HG03354 (cell line): ENCODE results near the gene SCYL1.
A peak's percentile ranks its signal among the peaks of the same experiment; 100 is the strongest.

Source experiments
- ATAC-seq: cut with Tn5 transposase; IDR thresholded peaks from one replicate; pipeline ENCODE4 v1.9.1; 2021; ENCODE audit warnings: mild to moderate bottlenecking; ENCODE audit not compliant: unreplicated experiment, poor library complexity, severe bottlenecking

SCYL1 gene

GRCh38 chr11:65492637-65493366, 32.1 kb upstream of the SCYL1 start:
- peak; percentile 38 for ATAC-seq

DNA sequence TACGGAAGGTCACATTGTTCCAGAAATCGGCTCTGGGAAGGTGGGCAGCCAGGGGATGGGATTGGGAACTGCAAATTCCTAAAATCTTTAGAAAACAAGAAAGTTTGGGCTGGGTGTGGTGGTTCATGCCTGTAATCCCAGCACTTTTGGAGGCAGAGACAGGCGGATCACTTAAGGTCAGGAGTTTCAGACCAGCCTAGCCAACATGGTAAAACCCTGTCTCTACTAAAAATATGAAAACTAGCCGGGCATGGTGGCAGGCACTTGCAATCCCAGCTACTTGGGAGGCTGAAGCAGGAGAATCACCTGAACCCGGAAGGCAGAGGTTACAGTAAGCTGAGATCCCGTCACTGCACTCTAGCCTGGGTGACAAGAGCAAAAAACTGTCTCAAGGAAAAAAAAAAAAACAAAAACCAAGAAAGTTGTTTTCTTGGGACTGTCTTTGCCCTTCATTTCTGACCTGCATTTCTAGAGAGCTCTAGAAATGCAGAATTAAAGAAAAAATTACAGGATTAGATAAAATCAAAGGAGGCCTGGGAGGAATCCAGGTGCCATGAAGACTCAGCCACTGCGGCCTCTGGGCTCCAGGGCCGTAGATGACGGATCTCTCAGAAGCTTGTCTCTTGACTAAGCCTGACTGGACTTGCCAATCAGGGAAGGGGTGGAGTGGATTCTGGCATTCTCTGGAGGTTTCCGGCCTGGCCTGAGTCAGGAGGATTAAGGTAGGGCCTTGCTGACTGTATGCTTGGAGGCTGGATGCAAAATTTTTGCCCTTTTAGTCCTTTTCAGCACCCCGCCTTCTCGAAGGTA, 31.3 kb upstream of the SCYL1 start:
- ATAC-seq = no peak

- ATAC-seq = no peak
Observed at GRCh38 chr11:65496304-65497140, 28.4 kb upstream of the SCYL1 start.

- ATAC-seq = peak; percentile 53
Observed at GRCh38 chr11:65497141-65498041, 27.5 kb upstream of the SCYL1 start.

DNA sequence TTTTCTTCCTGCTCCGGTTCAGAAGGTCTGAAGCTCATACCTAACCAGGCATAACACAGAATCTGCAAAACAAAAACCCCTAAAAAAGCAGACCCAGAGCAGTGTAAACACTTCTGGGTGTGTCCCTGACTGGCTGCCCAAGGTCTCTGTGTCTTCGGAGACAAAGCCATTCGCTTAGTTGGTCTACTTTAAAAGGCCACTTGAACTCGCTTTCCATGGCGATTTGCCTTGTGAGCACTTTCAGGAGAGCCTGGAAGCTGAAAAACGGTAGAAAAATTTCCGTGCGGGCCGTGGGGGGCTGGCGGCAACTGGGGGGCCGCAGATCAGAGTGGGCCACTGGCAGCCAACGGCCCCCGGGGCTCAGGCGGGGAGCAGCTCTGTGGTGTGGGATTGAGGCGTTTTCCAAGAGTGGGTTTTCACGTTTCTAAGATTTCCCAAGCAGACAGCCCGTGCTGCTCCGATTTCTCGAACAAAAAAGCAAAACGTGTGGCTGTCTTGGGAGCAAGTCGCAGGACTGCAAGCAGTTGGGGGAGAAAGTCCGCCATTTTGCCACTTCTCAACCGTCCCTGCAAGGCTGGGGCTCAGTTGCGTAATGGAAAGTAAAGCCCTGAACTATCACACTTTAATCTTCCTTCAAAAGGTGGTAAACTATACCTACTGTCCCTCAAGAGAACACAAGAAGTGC, 26.7 kb upstream of the SCYL1 start:
- ATAC-seq = no peak

DNA sequence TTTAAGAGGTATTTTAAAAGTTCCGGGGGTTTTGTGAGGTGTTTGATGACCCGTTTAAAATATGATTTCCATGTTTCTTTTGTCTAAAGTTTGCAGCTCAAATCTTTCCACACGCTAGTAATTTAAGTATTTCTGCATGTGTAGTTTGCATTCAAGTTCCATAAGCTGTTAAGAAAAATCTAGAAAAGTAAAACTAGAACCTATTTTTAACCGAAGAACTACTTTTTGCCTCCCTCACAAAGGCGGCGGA, 26.2 kb upstream of the SCYL1 start:
- ATAC-seq = no peak

- peak; percentile 46 for ATAC-seq
Observed at GRCh38 chr11:65498977-65499712, 25.7 kb upstream of the SCYL1 start, which contains the start of gene MALAT1. Gene MALAT1 (plus strand): TSS chr11:65499045.

GRCh38 chr11:65499713-65500386, 25.0 kb upstream of the SCYL1 start:
- no peak for ATAC-seq

- ATAC-seq = no peak
Observed at GRCh38 chr11:65500387-65501185, 24.3 kb upstream of the SCYL1 start.

DNA sequence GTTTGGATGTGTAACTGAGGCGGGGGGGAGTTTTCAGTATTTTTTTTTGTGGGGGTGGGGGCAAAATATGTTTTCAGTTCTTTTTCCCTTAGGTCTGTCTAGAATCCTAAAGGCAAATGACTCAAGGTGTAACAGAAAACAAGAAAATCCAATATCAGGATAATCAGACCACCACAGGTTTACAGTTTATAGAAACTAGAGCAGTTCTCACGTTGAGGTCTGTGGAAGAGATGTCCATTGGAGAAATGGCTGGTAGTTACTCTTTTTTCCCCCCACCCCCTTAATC, 23.8 kb upstream of the SCYL1 start:
- no peak for ATAC-seq

DNA sequence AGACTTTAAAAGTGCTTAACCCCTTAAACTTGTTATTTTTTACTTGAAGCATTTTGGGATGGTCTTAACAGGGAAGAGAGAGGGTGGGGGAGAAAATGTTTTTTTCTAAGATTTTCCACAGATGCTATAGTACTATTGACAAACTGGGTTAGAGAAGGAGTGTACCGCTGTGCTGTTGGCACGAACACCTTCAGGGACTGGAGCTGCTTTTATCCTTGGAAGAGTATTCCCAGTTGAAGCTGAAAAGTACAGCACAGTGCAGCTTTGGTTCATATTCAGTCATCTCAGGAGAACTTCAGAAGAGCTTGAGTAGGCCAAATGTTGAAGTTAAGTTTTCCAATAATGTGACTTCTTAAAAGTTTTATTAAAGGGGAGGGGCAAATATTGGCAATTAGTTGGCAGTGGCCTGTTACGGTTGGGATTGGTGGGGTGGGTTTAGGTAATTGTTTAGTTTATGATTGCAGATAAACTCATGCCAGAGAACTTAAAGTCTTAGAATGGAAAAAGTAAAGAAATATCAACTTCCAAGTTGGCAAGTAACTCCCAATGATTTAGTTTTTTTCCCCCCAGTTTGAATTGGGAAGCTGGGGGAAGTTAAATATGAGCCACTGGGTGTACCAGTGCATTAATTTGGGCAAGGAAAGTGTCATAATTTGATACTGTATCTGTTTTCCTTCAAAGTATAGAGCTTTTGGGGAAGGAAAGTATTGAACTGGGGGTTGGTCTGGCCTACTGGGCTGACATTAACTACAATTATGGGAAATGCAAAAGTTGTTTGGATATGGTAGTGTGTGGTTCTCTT, 23.2 kb upstream of the SCYL1 start:
- ATAC-seq = no peak

- ATAC-seq = no peak
Observed at GRCh38 chr11:65502274-65502554, 22.7 kb upstream of the SCYL1 start.

DNA sequence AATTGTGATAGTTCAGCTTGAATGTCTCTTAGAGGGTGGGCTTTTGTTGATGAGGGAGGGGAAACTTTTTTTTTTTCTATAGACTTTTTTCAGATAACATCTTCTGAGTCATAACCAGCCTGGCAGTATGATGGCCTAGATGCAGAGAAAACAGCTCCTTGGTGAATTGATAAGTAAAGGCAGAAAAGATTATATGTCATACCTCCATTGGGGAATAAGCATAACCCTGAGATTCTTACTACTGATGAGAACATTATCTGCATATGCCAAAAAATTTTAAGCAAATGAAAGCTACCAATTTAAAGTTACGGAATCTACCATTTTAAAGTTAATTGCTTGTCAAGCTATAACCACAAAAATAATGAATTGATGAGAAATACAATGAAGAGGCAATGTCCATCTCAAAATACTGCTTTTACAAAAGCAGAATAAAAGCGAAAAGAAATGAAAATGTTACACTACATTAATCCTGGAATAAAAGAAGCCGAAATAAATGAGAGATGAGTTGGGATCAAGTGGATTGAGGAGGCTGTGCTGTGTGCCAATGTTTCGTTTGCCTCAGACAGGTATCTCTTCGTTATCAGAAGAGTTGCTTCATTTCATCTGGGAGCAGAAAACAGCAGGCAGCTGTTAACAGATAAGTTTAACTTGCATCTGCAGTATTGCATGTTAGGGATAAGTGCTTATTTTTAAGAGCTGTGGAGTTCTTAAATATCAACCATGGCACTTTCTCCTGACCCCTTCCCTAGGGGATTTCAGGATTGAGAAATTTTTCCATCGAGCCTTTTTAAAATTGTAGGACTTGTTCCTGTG, 22.1 kb upstream of the SCYL1 start:
- ATAC-seq = no peak

DNA sequence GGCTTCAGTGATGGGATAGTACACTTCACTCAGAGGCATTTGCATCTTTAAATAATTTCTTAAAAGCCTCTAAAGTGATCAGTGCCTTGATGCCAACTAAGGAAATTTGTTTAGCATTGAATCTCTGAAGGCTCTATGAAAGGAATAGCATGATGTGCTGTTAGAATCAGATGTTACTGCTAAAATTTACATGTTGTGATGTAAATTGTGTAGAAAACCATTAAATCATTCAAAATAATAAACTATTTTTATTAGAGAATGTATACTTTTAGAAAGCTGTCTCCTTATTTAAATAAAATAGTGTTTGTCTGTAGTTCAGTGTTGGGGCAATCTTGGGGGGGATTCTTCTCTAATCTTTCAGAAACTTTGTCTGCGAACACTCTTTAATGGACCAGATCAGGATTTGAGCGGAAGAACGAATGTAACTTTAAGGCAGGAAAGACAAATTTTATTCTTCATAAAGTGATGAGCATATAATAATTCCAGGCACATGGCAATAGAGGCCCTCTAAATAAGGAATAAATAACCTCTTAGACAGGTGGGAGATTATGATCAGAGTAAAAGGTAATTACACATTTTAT, 21.4 kb upstream of the SCYL1 start:
- no peak for ATAC-seq

- no peak for ATAC-seq
Observed at GRCh38 chr11:65503949-65504673, 20.8 kb upstream of the SCYL1 start.
